NCI-H2196 (cell line): ENCODE results near the gene KLHL1.
"Not testable (repeated sequence)": the region's sequence is repeated elsewhere in the genome, so short reads cannot be mapped to it uniquely, and the experiment has no call there.

Experiments used
- DNase-seq: peaks from one replicate; lab custom pipeline; 2025; ENCODE audit not compliant: unreplicated experiment; lab: John Stamatoyannopoulos, UW

Gene KLHL1, protein sequence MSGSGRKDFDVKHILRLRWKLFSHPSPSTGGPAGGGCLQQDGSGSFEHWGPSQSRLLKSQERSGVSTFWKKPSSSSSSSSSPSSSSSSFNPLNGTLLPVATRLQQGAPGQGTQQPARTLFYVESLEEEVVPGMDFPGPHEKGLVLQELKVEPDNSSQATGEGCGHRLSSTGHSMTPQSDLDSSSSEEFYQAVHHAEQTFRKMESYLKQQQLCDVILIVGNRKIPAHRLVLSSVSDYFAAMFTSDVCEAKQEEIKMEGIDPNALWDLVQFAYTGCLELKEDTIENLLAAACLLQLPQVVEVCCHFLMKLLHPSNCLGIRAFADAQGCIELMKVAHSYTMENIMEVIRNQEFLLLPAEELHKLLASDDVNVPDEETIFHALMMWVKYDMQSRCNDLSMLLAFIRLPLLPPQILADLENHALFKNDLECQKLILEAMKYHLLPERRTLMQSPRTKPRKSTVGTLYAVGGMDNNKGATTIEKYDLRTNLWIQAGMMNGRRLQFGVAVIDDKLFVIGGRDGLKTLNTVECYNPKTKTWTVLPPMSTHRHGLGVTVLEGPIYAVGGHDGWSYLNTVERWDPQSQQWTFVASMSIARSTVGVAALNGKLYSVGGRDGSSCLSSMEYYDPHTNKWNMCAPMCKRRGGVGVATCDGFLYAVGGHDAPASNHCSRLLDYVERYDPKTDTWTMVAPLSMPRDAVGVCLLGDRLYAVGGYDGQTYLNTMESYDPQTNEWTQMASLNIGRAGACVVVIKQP

DNA sequence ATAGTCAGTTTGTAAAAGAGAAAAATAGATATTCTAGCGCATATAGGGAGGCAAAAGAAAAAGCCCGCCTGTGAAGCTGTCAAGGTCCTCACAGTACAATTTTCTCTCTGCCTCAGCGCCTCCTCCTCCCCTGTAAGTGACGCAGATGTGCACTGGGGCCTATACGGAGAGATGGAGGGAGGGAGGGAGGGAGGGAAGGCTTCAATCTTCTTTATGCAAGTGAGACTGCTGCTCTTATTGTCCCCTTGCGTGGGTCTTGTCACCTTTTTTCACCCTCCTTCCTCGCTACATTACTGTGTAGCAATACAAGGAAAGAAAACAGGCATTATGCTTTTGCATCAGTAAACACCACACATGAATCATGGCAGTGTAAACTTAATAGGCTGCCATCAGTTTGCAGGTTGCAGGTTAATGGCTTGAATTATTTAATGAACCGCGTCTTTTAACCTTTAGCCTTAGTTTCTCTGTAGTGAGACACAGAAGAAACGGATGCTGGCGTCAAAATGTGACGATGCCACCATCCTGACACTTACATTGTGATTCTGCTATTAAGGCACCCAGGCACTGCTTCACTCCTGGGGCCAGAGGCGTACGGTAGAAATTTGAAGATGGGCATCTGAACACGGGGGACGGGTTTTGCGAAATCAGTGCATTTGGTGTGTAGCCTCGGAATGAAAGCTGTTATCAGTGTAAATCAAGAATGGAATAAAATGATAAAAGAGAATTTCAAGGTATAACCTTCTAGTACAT, at the start of gene KLHL1:
Gene KLHL1, minus strand, starts transcription at position 97 of the 750 bp plus-strand sequence. CDS start 753 bp downstream, outside the sequence.
- DNase-seq, result no peak

DNA sequence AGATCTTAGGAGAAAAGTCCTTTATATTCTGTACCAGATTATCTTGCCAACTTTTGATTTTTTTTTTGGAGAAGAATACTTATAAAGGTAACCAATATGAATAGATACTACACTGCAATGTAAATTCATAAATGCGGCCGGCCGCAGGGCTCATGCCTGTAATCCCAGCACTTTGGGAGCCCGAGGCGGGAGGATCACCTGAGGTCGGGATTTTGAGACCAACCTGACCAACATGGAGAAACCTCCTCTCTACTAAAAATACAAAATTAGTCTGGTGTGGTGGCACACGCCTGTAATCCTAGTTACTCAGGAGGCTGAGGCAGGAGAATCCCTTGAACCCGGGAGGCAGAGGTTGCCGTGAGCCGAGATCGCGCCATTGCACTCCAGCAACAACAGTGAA, 34.4 kb upstream of the KLHL1 start:
- not testable (repeated sequence) for DNase-seq

GRCh38 chr13:70128098-70128497, 19.8 kb upstream of the KLHL1 start:
- no peak for DNase-seq

- DNase-seq, result no peak
Measured at GRCh38 chr13:70125693-70126092, 17.4 kb upstream of the KLHL1 start.

DNA sequence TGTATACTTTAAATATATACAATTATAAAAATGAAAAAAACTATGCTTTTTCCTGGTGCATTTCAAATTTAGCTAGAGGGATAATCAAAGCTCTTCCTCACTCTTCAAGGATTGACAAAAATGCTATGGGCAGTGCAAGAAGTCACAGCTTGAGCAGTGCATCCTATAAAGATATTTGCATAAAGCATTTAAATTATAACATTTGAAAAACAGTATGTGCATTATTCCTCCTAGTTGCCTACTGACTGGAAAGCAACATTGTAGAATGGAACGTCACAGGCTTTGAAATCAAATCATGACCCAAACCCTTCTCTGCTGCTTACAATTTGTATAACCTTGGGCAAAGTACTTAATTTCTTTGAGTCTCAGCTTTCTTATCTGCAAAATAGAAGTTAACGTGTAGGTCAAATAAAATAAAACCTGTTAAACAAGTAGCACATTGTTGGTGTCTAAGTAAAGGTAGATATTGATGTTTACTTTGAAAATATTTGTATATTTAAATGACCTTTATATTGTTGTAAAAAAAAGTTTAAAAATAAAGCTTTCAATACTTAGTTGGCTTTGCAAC, 9.2 kb upstream of the KLHL1 start:
- DNase-seq, result no peak

DNA sequence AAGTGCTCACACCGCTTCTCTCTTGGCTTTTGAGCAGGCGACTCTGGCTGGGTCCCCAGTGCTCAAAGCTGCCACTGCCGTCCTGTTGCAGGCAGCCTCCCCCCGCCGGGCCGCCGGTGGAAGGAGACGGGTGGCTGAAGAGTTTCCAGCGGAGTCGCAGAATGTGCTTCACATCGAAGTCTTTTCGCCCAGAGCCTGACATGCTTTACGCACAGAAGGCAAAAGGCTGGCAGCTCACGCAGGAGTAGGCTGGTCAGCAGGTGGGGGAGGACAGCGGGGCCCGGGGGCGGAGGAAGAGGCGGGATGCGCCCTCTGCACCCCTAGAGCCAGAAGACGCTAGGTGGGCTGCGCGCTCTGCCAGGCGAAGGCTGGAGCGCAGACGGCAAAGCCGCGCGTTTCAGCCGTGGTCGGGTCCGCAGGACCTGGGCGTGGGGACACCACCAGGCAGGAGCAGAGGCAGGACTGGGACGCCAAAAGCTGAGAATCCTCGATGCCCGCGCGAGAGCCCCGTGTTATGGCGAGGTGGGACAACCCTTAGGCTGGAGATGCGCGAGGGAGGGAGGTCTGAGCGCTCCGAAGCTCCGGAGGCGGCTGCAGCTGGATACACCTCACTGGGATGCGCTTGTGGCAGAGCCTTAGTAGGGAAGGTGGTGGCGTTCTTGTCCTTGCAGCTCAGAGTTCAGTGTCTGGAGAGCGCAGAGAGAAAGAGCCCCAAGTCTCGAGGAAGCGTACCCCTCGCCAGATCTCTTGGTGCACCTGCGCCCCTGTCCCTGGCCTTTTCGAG, 562 bp downstream of the KLHL1 start, which contains the start of gene ATXN8OS:
Gene ATXN8OS, plus strand, starts transcription at position 329 of the 784 bp plus-strand sequence.
- no peak for DNase-seq

DNA sequence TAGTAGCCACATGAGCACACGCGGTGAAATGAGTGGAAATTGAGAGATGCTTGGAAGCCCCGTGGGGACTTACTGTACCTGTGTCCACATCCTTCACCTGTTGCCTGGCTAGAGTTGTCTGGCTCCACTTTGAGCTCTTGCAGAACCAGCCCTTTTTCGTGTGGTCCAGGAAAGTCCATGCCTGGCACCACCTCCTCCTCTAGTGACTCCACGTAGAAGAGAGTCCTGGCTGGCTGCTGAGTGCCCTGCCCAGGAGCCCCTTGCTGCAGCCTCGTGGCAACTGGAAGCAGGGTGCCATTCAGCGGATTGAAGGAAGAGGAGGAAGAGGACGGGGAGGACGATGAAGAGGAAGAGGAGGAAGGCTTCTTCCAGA, 1.1 kb downstream of the KLHL1 start:
- no peak for DNase-seq

DNA sequence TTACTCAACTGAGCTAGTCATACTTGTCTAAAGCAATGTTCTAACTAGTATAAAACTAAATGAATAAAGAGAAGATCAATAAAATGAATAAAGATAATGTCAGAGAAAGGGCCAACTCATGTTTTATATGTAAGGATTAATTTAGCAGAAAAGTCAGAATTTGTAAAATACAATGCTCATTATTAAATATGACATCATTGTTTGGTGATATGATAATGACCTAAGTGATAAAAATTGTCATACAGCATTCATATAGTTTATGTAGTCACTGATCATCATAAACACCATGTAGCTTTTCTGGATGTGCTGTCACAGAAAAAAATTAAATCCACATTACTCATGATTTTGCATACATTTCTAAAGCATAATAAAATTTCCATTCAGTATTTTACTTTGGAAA, 3.8 kb downstream of the KLHL1 start:
- DNase-seq, result no peak

GRCh38 chr13:70098669-70099068, 9.6 kb downstream of the KLHL1 start:
- peak; percentile 1 for DNase-seq

DNA sequence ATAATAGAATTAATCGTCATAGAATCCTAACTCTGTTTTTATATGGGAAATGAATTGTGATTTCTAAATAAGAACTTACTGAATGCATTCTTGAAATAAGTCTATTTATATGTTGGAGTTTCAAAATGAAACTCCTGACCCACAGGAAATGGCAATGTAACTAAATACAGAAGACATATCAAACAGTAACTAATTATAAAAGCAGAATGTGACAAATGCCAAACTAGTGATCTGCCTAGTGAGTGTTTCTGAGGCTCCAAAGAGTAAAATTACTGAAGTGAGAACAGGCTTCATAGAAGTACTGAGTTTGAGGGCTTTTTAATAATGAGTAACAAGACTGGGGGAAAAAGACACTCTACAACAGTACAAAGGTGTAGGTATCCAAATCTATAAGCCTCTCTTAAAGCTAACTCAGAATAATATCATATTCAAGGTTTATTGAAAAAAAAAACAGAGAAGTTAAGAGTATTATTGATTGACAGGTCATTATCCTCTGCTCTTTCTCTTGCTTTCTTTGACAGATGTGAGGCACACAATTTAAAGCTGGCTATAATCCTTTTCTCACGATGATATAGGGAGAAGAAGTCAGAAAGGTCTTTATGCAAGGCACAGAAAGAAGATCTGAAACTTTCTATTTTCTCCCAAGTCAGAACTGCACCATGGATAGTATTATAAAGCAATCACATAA, 18.1 kb downstream of the KLHL1 start:
- DNase-seq, result no peak

- no peak for DNase-seq
Measured at GRCh38 chr13:70088926-70089325, 19.3 kb downstream of the KLHL1 start.

- DNase-seq, result no peak
Measured at GRCh38 chr13:70087247-70087646, 21.0 kb downstream of the KLHL1 start.

GRCh38 chr13:70080012-70080411, 28.2 kb downstream of the KLHL1 start:
- peak; percentile 14 for DNase-seq

DNA sequence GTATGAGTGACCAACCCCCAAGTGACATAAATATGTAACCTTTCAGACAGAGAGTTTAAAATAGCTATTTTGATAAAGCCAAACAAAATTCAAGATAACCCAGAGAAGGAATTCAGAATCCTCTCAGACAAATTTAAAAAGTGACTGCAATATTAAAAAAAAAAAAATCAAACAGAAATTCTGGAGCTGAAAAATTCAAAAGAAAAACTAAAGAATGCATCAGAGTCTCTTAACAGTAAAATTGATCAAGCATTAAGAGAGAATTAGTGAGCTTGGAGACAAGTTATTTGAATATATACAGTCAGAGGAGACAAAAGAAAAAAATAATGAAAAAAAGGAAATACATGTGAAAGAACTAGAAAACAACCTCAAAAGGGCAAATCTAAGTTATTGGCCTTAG, 53.7 kb downstream of the KLHL1 start:
- no peak for DNase-seq

DNA sequence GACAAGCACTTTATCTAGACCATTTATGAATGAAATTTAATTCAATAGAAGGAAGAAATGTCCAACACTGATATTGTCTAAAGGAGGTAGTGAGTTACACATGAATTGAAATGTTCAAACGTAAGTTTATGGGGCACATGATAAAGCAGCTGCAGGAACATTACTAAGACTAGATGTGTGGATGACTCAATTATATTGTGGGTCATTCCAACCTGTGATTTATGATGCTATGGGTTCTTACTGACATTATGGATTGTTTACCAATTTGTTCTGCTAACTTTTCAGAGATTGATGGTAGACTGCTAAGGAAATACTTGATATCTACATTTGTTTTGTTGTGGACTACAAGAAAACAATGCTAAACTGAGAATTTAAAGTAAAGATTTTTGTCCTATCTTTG, 56.7 kb downstream of the KLHL1 start:
- no peak for DNase-seq

GRCh38 chr13:70043685-70044084, 64.6 kb downstream of the KLHL1 start:
- no peak for DNase-seq

DNA sequence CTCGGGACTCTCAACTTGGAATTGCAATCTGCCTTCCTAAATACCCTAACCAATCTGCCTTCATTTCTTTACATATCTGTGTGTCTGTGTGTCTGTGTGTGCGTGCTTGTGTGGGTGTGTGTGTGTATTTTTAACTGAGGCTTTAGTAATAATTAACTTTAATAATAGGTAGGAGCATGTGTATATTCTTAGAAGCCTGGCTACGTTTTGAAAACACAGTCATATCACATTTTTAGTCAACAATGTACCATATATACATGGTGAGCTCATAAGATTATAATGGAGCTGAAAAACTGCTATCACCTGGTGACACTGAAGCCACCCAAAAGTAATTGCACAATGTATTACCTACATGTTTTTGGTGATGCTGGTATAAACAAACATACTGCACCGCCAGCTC, 66.1 kb downstream of the KLHL1 start:
- DNase-seq, result no peak

GRCh38 chr13:70034286-70034685, 74.0 kb downstream of the KLHL1 start:
- DNase-seq, result no peak

- DNase-seq, result no peak
Measured at GRCh38 chr13:70027551-70027950, 80.7 kb downstream of the KLHL1 start.

GRCh38 chr13:70023516-70023915, 84.7 kb downstream of the KLHL1 start:
- no peak for DNase-seq
